Sigmoid colon (tissue), 7 donors: Measurements from ENCODE around the gene KLHL22. TPM values are rescaled to one million over a fixed set of nuclear protein-coding genes. Genes with fewer than 3 reads are reported as not detected.
"Not testable (repeated sequence)": the region's sequence is repeated elsewhere in the genome, so short reads cannot be mapped to it uniquely, and the experiment has no call there.

Experiments used
- DNase-seq: peaks from one replicate; pipeline ENCODE4 v3.0.0-alpha.2; 2019
- H3K27ac ChIP-seq, 4 donors: fragments of 200-600 bp; sonication (generic); one replicate each; pipeline ENCODE4 v1.5.1; 2016 to 2019; ENCODE audit warnings: mild to moderate bottlenecking in 1 of 4
- H3K27me3 ChIP-seq, 3 donors: fragments of 200-600 bp; sonication (generic); one replicate each; pipeline ENCODE4 v1.5.1; 2019; ENCODE audit warnings: mild to moderate bottlenecking in 1 of 3
- H3K36me3 ChIP-seq, 4 donors: fragments of 200-600 bp; sonication (generic); one replicate each; pipeline ENCODE4 v1.5.1; 2016 to 2019
- H3K4me1 ChIP-seq, 4 donors: fragments of 200-600 bp; sonication (generic); one replicate each; pipeline ENCODE4 v1.5.1; 2017 to 2019
- H3K4me3 ChIP-seq, 4 donors: fragments of 200-600 bp; sonication (generic); one replicate each; pipeline ENCODE4 v1.5.1; 2017 to 2019; ENCODE audit warnings: mild to moderate bottlenecking in 2 of 4, moderate library complexity in 1 of 4
- H3K9me3 ChIP-seq, 4 donors: fragments of 200-600 bp in 3 of 4; sonication (generic) in 3 of 4; one replicate each; pipeline versions ENCODE4 v1.5.1 to v1.6.1; 2013 to 2019
- CTCF ChIP-seq, 4 experiments: fragments of 450-650 bp in 3 of 4; fragments of 200-600 bp in 1 of 4; IDR thresholded peaks; one replicate each; pipeline ENCODE4 v1.5.1; 2016 to 2019; ENCODE audit warnings: antibody characterized with exemption in 4 of 4, mild to moderate bottlenecking in 3 of 4, moderate library complexity in 2 of 4
- EP300 ChIP-seq, 4 donors: sonication (generic); formaldehyde crosslinking; IDR thresholded peaks; one replicate each; pipeline ENCODE4 v1.6.1; 2017; ENCODE audit warnings: antibody characterized with exemption in 4 of 4
- POLR2A ChIP-seq, 2 donors: fragments of 450-650 bp; IDR thresholded peaks; one replicate each; pipeline ENCODE4 v1.6.1; 2016; ENCODE audit warnings: antibody characterized with exemption in 2 of 2, mild to moderate bottlenecking in 2 of 2, moderate library complexity in 2 of 2
- POLR2AphosphoS5 ChIP-seq, 4 donors: sonication (generic); formaldehyde crosslinking; IDR thresholded peaks; one replicate each; pipeline ENCODE4 v1.6.1; 2017; ENCODE audit warnings: antibody characterized with exemption in 4 of 4
- WGBS, 2 donors: extraction: QIAGEN DNeasy Blood & Tissue Kit; methylation state at CpG; one replicate each; pipeline ENCODE4 v1.1.7; 2013; 5-methylcytosine and 5-hydroxymethylcytosine counted together
- intact Hi-C: fragments of 100-400 bp; cut with DNase I; formaldehyde crosslinking; loops from one replicate; pipeline ENCODE4 v1.15.1; 2023
- polyA plus RNA-seq, 3 donors: library from polyadenylated mRNA; stranded (reverse); fragments of 200-250 nt; gene quantifications; one replicate each; pipeline ENCODE4 v1.2.3, GENCODE V29; 2013
- total RNA-seq, 4 donors: library from RNA; depleted of rRNA; stranded (reverse); fragments of >200 nt; gene quantifications; one replicate each; pipeline ENCODE4 v1.1.0, GENCODE V29; 2016
- donor health status: healthy with polysubstance abuse.
- donor health status: Bipolar disorder and iron deficiency.
- donor health status: healthy.

KLHL22 gene
- total and polyA plus RNA-seq, 7 donors = 5.4 to 39.6 (median 26.4) TPM

GRCh38 chr22:20453222-20453621, 42.4 kb downstream of the KLHL22 start:
- Histone ChIP-seq H3K36me3 (peaks cover 0 to 49% (median 5%) of the 10 kb centered on the region in 4 donors), H3K9me3 (no peaks in the 10 kb centered on the region), H3K27ac (no peak overlapping the region), H3K4me1 (no peaks in the 10 kb centered on the region), H3K27me3 (no peaks in the 10 kb centered on the region), H3K4me3 (no peak overlapping the region)
- WGBS, 2 donors = 96 to 98% methylated on average over 3 of the region's 3 CpGs
- intact Hi-C loops = no loop called here
- no peak for DNase-seq
- no peak for TF ChIP-seq CTCF (IDR thresholded peaks at IDR 0.05)
- no peak for TF ChIP-seq POLR2A (IDR thresholded peaks at IDR 0.05)
- TF ChIP-seq POLR2AphosphoS5 (IDR thresholded peaks at IDR 0.05) = no peak
- no peak for TF ChIP-seq EP300 (IDR thresholded peaks at IDR 0.05)

GRCh38 chr22:20451920-20452319, 43.7 kb downstream of the KLHL22 start:
- Histone ChIP-seq H3K27ac (no peak overlapping the region), H3K27me3 (no peaks in the 10 kb centered on the region), H3K4me3 (no peak overlapping the region), H3K36me3 (peaks cover 0 to 36% (median 3%) of the 10 kb centered on the region in 4 donors), H3K4me1 (no peaks in the 10 kb centered on the region), H3K9me3 (no peaks in the 10 kb centered on the region)
- intact Hi-C loops = no loop called here
- TF ChIP-seq EP300 (IDR thresholded peaks at IDR 0.05) (no peak), CTCF (IDR thresholded peaks at IDR 0.05) (no peak), POLR2A (IDR thresholded peaks at IDR 0.05) (no peak), POLR2AphosphoS5 (IDR thresholded peaks at IDR 0.05) (no peak)
- whole genome bisulfite sequencing, 2 donors = 86 to 89% methylated on average over 2 of the region's 2 CpGs
- no peak for DNase-seq

GRCh38 chr22:20451129-20451778, 44.3 kb downstream of the KLHL22 start:
- H3K4me1 ChIP-seq, H3K27ac ChIP-seq, H3K9me3 ChIP-seq, H3K27me3 ChIP-seq, DNase-seq, intact Hi-C loops, H3K4me3 ChIP-seq: not testable (repeated sequence)
- peaks cover 2 to 33% (median 5%) of the 10 kb centered on the region in 4 donors for H3K36me3 ChIP-seq
- 95 to 96% methylated on average over 15 of the region's 15 CpGs for WGBS, 2 donors

- Histone ChIP-seq H3K9me3 (no peaks in the 10 kb centered on the region), H3K36me3 (peaks cover 9 to 37% (median 12%) of the 10 kb centered on the region in 4 donors)
- intact Hi-C loops = no loop called here
Observed at GRCh38 chr22:20450551-20450906, 45.1 kb downstream of the KLHL22 start.

More at GRCh38 chr22:20450551-20450906, 45.1 kb downstream of the KLHL22 start:
- H3K27ac ChIP-seq = no peak overlapping the region
- H3K4me3 ChIP-seq = no peak overlapping the region
- no peaks in the 10 kb centered on the region for H3K4me1 ChIP-seq
- WGBS, 2 donors = 88 to 94% methylated on average over 1 of the region's 1 CpG
- DNase-seq = no peak
- H3K27me3 ChIP-seq = no peaks in the 10 kb centered on the region
- TF ChIP-seq CTCF (IDR thresholded peaks at IDR 0.05) = no peak
